GM18868 (cell line): ENCODE results near the gene UBE2Z.
"Not testable (repeated sequence)": the region's sequence is repeated elsewhere in the genome, so short reads cannot be mapped to it uniquely, and the experiment has no call there.

Experiments used
- ATAC-seq: cut with Tn5 transposase; IDR thresholded peaks from one replicate; pipeline ENCODE4 v1.9.1; 2021; ENCODE audit warnings: mild to moderate bottlenecking, moderate library complexity; ENCODE audit not compliant: unreplicated experiment

The UBE2Z gene

DNA sequence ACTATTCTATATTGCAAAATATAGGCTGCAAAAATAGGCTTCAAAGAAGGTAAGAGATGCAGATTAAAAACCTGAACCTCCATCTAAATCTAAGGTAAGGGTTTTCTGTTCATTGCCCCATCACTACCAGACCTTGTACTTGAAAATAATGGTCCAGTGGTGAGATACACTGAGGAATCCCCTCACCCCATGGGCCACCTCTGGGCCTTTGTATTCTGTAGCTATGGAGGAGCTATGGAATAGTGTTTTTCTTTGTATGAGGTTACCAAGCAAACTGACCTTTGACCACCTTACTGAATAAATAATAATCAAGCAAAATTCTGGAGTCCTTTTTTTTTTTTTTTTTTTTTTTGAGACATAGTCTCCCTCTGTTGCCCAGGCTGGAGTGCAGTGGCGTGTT lies 4.8 kb upstream of the UBE2Z start:
- no peak for ATAC-seq

DNA sequence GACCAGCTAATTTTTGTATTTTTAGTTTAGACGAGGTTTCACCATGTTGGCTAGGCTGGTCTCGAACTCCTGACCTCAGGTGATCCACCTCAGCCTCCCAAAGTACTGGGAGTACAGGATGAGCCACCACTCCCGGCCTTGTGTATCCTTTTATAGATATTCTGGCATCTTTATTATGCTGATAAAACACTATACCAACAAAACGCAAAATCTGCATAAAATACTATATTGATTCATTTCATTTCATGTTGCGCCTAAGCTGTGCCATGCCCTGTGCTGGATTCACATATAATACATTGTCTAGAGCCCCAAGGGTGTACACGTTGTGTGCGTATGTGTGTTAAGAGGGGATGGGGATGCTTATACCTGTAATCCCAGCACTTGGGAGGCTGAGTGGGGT lies 3.8 kb upstream of the UBE2Z start:
- no peak for ATAC-seq

DNA sequence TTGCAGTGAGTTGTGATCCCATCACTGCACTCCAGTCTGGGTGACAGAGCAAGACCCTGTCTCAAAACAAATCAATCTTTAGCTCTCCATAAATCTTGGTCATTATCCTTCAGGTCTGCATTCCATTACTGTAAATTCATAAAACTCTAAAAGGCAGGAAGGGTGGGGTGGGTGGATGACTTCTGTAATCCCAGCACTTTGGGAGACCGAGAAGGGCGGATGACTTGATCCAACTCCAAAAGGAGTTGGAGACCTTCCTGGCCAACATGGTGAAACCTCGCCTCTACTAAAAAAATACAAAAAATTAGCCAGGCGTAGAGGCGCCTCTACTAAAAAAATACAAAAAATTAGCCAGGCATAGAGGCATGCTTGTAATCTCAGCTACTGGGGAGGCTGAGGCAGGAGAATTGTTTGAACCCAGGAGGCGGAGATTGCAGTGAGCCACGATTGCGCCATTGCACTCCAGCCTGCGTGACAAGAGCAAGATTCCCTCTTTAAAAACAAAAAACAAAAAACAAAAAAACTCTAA lies 2.2 kb upstream of the UBE2Z start:
- no peak for ATAC-seq

DNA sequence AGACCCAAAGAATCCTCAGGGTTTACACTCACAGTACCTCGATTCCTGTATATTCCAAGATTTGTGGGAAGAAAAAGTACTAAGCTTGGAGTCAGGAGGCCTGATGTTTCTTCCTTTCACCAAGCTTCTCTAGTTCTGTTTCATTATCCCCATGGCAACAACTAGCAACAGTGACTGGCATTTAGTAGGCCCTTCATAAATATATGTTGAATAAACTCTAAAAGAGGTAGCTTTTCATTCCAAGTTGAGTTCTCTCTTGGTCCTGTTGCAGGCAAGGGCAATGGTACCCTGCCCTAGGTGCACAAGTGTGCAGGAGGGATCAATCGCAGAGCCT lies 527 bp upstream of the UBE2Z start:
- no peak for ATAC-seq

DNA sequence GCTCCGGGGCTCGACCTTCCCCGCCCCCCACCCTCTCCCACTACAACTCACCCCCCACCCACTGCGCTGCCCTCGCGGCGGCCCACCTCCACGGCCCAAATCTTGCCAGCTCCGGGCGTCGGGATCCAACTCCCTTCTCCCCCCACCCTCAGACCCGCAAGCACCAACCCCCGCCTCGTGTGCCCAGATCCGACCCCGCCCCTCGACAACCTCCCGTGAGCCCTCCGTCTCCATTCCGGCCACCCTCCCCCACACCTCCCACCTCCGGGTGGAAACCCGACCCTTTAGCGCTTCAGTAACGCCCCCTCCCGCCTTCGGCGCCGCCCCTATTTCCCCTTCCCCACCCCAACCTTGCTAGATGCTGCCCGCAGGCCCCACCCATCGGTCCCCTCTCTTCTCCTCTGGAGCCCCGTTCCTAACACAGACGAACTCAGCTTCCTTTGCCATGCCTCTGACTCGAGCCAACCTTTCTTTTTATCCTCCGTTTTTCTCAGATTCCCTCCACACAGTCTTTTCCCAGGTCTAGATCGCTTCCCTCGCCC lies 717 bp downstream of the UBE2Z start:
- ATAC-seq = peak; percentile 42

DNA sequence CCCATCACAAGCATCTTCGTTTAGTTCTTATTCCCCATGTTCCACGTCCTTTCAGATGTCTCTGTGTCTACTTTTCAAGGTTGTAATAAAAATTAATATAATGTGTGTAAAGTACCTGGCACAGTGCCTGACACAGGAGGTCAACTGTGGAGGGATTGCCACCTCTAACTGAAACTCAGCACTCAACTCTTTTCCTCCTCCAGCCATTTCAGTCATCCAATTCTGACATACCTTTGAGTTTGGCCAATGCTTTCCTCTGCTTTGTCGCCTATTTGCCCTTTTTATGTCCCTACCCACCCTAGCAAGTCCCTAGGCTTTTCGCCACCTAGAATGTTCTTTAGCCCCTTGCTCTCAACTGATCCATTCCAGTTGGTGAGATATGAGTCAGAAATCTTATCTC lies 1.6 kb downstream of the UBE2Z start:
- no peak for ATAC-seq

DNA sequence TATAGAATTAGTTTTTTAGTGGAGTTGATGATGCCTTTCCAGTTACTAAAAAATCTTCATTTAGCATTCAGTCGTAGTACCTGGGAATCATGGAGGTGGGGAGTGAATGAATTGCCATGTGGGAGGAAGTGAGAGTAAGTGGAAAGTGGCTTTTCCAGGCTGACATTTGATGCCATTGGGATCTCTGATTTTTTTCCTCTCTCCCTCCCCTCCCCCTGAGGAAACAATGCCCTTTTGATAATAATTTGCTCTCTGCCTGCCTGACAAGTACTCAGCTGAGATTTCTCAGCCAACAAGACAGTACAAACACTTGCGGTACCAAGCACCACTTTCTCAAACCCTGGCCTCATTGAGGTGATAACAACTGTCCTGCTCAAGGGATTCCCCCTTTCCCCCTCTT lies 2.2 kb downstream of the UBE2Z start:
- no peak for ATAC-seq

DNA sequence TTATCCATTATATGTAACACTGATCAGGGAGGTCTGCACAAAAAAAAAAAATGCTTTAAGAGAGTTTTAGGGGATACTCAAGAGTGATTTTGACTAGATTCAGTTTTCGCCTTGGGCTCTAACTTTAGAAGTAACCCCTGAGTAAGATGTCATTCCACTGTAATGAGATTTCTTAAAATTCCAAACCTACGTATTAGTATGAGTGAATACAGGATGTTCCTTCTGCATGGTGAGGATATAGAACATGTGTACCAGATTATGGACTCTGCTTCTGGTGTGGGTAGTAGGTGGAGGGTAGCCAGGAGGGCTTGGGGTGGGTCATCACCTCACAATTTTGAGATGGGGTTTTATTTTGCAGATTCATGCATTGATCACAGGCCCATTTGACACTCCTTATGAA lies 4.3 kb downstream of the UBE2Z start:
- ATAC-seq = no peak

DNA sequence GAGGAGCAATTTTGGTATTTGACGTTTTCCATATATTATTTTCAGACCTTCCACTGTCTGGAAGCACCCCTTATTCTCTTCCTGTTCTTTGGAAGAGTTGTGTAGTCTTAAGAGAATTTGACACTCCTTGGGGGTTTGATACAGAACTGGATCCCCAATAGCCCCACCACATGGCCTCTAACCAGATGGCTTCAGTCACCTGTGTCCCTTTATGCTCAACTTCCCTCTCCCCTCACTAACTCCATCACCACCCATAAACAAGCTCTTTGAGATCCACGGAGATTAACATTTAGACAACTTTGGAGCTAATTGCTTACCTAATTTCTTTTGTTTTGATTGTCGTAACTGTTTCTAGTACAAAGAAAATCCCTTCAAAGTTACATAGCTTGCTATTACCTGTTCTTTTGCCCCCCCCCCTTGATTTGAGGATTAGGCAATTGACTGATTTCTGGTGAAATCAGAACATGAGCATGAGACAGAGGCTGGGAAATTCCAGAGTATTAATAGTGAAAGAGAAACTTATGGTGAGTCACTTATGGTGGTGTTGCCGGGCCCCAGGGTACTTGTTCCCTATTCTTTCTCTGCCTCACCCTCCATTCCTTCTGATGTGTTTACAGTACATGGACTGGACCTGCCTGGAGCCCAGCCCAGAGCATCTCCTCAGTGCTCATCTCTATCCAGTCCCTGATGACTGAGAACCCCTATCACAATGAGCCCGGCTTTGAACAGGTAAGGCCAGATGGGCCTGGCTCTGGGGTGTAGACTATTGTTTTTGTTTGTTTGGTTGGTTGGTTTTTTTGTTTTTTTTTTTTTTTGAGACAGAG lies 7.5 kb downstream of the UBE2Z start:
- peak; percentile 87 for ATAC-seq

DNA sequence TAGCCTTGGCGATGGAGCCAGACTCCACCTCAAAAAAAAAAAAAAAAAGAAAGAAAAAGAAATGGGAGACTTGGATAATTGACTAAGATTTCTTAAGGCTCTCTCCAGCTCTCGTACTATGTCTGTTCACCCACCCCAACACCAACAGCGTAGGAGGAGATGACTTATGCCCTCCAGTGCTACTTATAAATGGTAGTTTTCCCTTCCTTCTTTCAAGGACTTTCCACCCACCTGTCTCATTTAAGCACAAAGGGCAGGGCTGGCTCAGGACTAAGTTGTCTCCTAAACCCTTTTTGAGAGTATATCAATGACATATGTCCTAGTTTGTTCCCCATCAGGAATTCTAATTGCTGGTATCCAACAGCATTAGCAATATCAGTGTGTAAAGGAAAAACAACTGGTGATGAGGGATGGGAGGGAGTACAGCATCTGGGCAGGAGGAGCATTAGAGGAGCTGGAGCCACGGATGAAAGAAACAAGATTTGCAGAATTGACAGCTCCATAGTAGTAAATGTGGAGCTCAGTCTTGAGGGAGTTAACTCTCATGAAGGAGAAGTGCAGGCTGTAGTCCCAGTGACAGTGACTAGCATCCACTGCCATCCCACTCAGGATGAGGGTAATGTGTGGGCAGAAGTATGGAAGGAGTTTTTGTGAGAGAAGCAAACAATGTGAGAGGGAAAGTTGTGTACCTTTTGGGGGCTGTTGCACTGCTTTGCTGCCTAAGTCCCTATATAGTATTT lies 17.2 kb downstream of the UBE2Z start:
- ATAC-seq = no peak

DNA sequence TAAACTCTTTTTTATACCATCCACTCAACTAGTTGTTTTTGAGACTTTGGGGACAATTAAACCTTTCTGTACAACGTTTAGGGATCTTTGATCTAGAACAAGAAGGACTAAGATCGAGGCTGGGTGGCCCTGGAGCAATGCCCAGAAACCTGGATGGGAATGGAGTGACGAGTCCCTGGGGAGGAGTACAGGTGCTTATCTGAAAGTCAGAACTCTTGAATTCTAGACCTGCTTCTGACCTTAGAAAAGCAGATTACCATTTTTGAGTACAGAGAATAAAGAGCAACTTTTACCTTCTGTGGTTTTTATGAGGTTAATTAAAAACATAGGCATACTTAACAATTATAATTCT lies 17.8 kb downstream of the UBE2Z start:
- no peak for ATAC-seq

DNA sequence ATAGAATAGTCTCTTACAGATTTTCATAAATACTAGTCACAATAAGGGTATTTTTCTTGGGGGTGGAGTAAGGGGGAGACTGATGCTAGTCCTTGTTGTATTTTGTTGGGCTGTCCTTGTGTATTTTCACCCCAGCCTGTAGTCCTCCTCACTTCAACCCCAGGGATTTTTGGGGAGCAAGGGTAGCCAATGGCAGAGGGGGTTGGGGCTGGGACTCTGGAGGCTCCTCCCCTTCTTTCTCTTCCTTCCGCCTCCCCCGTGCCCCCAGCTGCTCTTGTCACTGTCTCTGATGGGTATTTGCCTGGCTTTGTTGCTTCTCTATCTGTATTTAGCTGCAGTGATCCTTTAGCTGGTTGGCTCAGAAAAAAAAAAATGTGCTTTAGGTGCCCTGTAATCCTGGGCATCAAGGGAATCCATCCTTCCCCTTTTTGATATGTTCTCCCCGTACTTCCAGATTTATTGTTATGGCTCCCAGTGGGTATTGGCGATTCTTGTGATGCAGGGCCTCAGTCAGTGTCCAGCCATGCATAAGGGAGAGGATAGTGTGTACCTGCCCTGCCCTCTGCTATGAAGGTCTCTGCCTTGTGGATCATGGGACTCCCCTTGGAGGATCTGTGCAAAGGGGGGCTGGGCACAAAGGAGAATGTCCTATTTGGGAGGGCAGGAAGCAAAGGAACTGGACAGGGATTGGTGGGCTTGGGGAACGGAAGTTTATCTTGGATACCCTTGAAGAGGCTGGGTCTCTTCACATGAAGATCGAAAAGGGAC lies 20.0 kb downstream of the UBE2Z start:
- ATAC-seq = no peak

DNA sequence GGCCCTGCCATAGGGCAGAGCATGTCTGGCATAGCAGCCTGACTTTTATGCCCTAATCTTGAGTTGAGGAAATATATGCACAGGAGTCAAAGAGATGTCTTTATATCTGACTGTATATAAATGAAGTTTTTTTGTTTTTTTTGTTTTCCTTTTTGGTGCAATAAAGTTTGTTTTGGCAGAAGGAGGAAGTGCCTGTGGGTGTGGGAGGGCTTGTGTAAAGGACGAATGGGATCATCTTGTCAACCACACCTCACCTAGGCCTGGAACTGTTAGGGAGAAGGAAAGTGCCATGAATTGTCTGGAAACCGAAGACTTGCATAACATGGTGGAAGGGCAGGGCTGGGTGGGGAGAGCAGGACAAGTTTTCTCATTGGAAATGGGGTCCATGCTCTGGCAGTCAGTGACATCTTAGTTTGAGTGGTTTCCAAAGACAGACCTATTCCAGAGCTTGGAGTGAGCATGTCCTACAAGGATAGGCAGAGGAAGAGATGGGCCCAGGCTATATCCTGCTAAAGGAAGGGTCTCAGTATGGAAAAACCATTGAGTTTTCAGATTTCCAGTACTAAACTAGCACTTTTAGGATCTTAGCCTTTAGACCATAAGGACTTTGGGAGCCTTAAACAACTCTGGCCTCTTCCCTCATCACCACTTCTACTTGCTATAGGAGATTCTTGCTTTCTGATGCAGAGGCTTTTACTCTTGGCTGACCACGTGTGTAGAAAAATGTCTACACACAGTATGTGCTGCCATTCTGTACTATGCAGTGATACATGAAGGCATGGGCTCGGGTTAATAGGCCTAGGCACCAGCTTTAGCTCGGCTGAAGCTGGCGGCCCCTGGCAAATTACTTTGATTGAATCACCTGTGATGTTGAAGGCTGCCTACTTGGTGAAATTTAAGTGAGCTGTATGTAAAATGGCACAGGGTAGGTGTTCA lies 20.9 kb downstream of the UBE2Z start:
- ATAC-seq = no peak

DNA sequence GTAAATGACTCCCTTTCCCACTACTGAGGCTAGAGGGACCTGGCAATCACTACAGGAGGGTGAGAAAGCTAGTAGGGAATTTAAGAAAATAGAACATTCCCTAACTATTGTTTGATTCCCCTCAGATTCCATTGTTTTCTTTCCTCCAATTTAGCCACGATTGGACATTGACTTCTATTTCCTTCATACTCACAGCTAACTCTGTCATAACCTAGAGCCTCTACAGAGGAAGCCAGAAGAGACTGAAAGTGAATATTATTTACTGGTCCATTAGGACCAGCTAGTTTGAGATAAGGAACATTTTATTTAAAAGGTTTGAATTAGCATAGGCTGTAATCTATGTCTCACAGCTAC lies 21.6 kb downstream of the UBE2Z start:
- no peak for ATAC-seq

DNA sequence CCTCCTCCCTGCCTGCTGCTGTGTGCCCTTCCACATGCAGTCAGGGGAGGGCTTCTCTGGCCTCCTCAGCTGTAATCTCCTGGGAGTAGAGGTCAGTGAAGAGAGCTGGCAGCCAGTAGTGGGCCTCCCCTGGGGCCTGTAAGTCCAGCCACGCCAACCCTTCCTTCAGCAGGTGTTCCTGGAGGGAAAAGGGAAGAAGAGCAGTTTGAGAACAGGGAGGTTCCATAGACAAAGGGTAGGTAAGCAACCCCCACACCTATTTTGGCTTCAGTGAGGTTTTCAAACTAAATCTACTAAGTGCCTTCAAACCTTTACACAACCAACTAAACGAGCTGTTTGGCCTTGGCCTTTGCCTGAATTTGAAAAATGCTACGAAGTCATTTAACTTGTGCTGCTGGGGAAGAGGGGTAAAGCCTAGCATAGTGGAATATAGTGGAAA lies 22.2 kb downstream of the UBE2Z start:
- no peak for ATAC-seq

DNA sequence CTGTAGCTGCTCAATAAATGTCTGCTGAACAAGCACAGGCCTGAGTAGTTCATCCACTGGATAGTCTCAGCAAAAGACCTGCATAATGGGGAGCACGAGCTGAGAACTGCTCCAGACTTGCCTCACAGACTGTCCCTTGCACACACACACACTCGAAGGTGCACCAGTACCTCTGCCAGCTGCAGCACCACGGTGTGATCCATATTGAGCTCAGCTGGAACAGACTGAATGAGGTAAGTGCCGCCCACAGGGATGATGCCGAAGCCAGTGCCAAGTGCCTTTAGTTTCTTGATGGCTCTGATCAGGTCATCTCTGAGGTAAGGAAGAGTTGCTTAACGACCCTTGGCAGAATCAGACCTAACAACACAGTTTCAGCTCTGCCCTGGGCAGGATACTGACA lies 24.8 kb downstream of the UBE2Z start:
- no peak for ATAC-seq

DNA sequence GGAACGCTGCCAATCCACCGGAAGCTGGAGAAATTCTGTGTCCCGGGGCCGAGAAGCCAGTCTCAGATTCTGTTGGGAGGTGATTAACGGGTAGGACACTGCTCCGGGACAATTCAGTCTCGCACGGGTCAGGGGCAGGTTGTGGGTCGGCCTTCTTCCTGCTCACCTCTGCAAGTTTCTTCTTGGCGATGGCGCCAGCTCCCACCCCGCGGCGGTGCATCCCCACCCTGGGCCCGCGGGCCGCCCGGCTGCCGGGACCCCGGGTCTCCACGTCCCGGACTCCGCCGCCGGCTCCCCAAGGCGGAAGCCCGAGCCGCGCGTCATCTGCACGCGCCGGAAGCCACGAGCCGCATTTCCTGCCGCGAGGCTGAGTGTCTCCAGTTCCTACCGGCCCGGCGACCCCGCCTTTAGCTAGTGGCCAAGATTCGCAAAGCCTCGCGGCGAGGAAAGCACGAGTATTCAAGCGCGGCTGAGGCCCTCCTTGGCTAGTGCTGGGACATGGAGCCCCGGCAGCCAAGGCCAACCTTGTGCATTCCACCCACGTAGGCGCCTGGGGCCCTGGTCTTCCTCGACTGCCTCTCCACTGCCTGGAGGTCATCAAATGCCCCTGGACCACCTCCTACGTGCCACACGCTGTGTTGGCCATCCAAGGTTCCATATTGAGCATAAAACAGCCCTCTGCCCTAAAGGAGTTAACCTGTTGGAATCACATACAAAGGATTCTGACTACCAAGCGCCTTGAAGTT lies 36.5 kb downstream of the UBE2Z start, which contains the start of gene SNF8:
Gene SNF8, minus strand, starts transcription at position 328 of the 746 bp plus-strand sequence. Its CDS starts 108 bp downstream, at position 220.
- peak; percentile 84 for ATAC-seq

DNA sequence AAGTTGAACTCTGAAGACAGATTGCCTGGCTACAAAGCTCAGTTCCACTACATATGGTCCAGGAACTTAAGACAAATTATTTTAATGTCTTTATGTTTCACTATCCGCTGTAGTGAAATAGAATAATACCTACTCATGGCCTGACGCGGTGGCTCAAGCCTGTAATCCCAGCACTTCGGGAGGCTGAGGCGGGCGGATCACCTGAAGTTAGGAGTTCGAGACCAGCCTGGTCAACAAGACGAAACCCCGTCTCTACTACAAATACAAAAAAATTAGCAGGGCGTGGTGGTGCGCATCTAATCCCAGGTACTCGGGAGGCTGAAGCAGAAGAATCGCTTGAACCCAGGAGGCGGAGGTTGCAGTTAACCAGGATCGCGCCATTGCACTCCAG lies 37.0 kb downstream of the UBE2Z start:
- ATAC-seq = not testable (repeated sequence)

DNA sequence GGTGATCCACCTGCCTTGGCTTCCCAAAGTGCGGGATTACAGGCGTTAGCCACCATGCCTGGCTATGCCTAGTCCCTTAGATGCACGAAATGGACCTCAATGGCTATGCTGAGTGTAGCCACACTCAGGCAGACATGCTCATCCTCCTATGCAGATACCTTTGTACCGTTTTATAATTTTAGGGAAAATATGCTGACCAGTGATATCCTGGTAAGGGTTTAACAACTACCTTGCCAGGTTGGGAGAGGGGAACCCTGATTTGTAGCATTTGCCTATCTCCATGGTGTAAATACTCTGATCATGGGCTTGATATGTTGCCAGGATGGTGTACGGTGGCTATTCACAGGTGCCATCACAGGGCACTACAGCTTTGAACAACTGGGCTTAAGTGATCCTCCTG lies 43.4 kb downstream of the UBE2Z start:
- ATAC-seq = no peak
